Liver (tissue), 9 donors: Measurements from ENCODE around the gene ST3GAL5. TPM values are rescaled to one million over a fixed set of nuclear protein-coding genes. Genes with fewer than 3 reads are reported as not detected.

ENCODE experiments used
- DNase-seq: peaks from one replicate; pipeline ENCODE4 v3.0.0-alpha.2; 2017; ENCODE audit warnings: low spot score
- H3K27ac ChIP-seq, 2 donors: one replicate each; pipeline ENCODE4 v1.7.0; 2013; ENCODE audit warnings: inconsistent platforms in 2 of 2, low read length in 2 of 2, control low read depth in 1 of 2, low read depth in 1 of 2, mild to moderate bottlenecking in 1 of 2
- H3K27me3 ChIP-seq, 4 donors: one replicate each; pipeline versions ENCODE4 v1.6.1 to v1.7.0; 2013; ENCODE audit warnings: low read length in 3 of 4, inconsistent platforms in 1 of 4, mild to moderate bottlenecking in 1 of 4, moderate library complexity in 1 of 4; ENCODE audit not compliant: control insufficient read depth in 4 of 4, insufficient read depth in 4 of 4
- H3K36me3 ChIP-seq, 4 donors: one replicate each; pipeline versions ENCODE4 v1.6.1 to v1.7.0; 2013; ENCODE audit warnings: low read length in 3 of 4, mild to moderate bottlenecking in 3 of 4, low read depth in 1 of 4, moderate library complexity in 1 of 4; ENCODE audit not compliant: control insufficient read depth in 4 of 4, insufficient read depth in 3 of 4
- H3K4me1 ChIP-seq, 4 donors: one replicate each; pipeline versions ENCODE4 v1.6.1 to v1.7.0; 2013; ENCODE audit warnings: low read length in 3 of 4, mild to moderate bottlenecking in 3 of 4, moderate library complexity in 1 of 4; ENCODE audit not compliant: control insufficient read depth in 4 of 4, insufficient read depth in 4 of 4
- H3K4me3 ChIP-seq, 3 donors: one replicate each; pipeline versions ENCODE4 v1.6.1 to v1.7.0; 2013; ENCODE audit warnings: low read length in 3 of 3, control low read depth in 1 of 3, low read depth in 1 of 3, mild to moderate bottlenecking in 1 of 3
- H3K9ac ChIP-seq, 2 donors: one replicate each; pipeline ENCODE4 v1.7.0; 2013; ENCODE audit warnings: low read length in 2 of 2, mild to moderate bottlenecking in 2 of 2, moderate library complexity in 2 of 2, control low read depth in 1 of 2, low read depth in 1 of 2
- H3K9me3 ChIP-seq, 4 donors: one replicate each; pipeline versions ENCODE4 v1.6.1 to v1.7.0; 2013; ENCODE audit warnings: low read length in 3 of 4; ENCODE audit not compliant: control insufficient read depth in 4 of 4
- ATF3 ChIP-seq: IDR thresholded peaks from 2 replicates; pipeline ENCODE4 v1.6.1; 2016; ENCODE audit warnings: antibody characterized with exemption
- CTCF ChIP-seq: fragments of 150-350 bp; IDR thresholded peaks from 2 replicates; pipeline ENCODE4 v1.5.1; 2017; ENCODE audit warnings: improper control_type of control experiment, low read depth, low read length; ENCODE audit not compliant: missing input control
- EGR1 ChIP-seq, 2 donors: IDR thresholded peaks; 2 replicates each; pipeline ENCODE4 v1.6.1; 2016 to 2018; ENCODE audit warnings: antibody characterized with exemption in 2 of 2, low read depth in 2 of 2
- FOXA1 ChIP-seq: IDR thresholded peaks from 2 replicates; pipeline ENCODE4 v1.6.1; 2016; ENCODE audit warnings: antibody characterized with exemption
- FOXA2 ChIP-seq: IDR thresholded peaks from 2 replicates; pipeline ENCODE4 v1.6.1; 2016; ENCODE audit warnings: antibody characterized with exemption
- GABPA ChIP-seq, 2 donors: IDR thresholded peaks in 1 of 2; conservative IDR thresholded peaks in 1 of 2; 2 replicates each; pipeline ENCODE4 v1.6.1; 2016; ENCODE audit warnings: antibody characterized with exemption in 2 of 2, mild to moderate bottlenecking in 1 of 2, moderate library complexity in 1 of 2
- HNF4A ChIP-seq, 2 donors: conservative IDR thresholded peaks; 2 replicates each; pipeline ENCODE4 v1.6.1; 2016; ENCODE audit warnings: antibody characterized with exemption in 2 of 2, mild to moderate bottlenecking in 2 of 2
- HNF4G ChIP-seq: IDR thresholded peaks from 2 replicates; pipeline ENCODE4 v1.6.1; 2016; ENCODE audit warnings: antibody characterized with exemption
- JUND ChIP-seq, 2 donors: IDR thresholded peaks; 2 replicates each; pipeline ENCODE4 v1.6.1; 2016; ENCODE audit warnings: antibody characterized with exemption in 2 of 2
- MAX ChIP-seq: IDR thresholded peaks from 2 replicates; pipeline ENCODE4 v1.6.1; 2016; ENCODE audit warnings: antibody characterized with exemption
- NR2F2 ChIP-seq: IDR thresholded peaks from 2 replicates; pipeline ENCODE4 v1.6.1; 2016; ENCODE audit warnings: antibody characterized with exemption
- RAD21 ChIP-seq, 2 donors: IDR thresholded peaks; 2 replicates each; pipeline ENCODE4 v1.6.1; 2016; ENCODE audit warnings: antibody characterized with exemption in 2 of 2, mild to moderate bottlenecking in 2 of 2
- RXRA ChIP-seq, 2 donors: IDR thresholded peaks; 2 replicates each; pipeline ENCODE4 v1.6.1; 2017 to 2018; ENCODE audit warnings: antibody characterized with exemption in 2 of 2, mild to moderate bottlenecking in 1 of 2
- SP1 ChIP-seq: IDR thresholded peaks from 2 replicates; pipeline ENCODE4 v1.6.1; 2018; ENCODE audit warnings: antibody characterized with exemption, mild to moderate bottlenecking
- TAF1 ChIP-seq: conservative IDR thresholded peaks from 2 replicates; pipeline ENCODE4 v1.6.1; 2016; ENCODE audit warnings: antibody characterized with exemption, mild to moderate bottlenecking
- YY1 ChIP-seq: IDR thresholded peaks from 2 replicates; pipeline ENCODE4 v1.6.1; 2016; ENCODE audit warnings: antibody characterized with exemption, mild to moderate bottlenecking
- ZBTB33 ChIP-seq: IDR thresholded peaks from 2 replicates; pipeline ENCODE4 v1.6.1; 2016; ENCODE audit warnings: antibody characterized with exemption
- WGBS: extraction: QIAGEN DNeasy Blood & Tissue Kit; methylation state at CpG from one replicate; pipeline ENCODE4 v1.1.7; 2013; 5-methylcytosine and 5-hydroxymethylcytosine counted together
- polyA plus RNA-seq, 2 donors: library from polyadenylated mRNA; stranded (reverse) in 1 of 2; unstranded in 1 of 2; fragments of 200-250 nt in 1 of 2; fragments of >200 nt in 1 of 2; fragmentation: Nextera tagmentation in 1 of 2; extraction: Ambion mirVana in 1 of 2; gene quantifications; one replicate each; pipeline versions ENCODE4 v1.2.1 to v1.2.3, GENCODE V29; 2013 to 2015
- total RNA-seq, 2 donors: library from RNA; depleted of rRNA; stranded (reverse); fragments of >200 nt; gene quantifications; one replicate each; pipeline ENCODE4 v1.2.3, GENCODE V29; 2014
- donor health status: healthy.
- donor health status: healthy.
- donor health status: healthy.
- donor health status: healthy.
- donor health status: healthy.

ST3GAL5 gene
- total and polyA plus RNA-seq, 4 donors: 4.5 to 17.0 (median 9.0) TPM

- H3K27ac ChIP-seq: no peak overlapping the region
- H3K27me3 ChIP-seq: no peaks in the 10 kb centered on the region
- no peaks in the 10 kb centered on the region for H3K9me3 ChIP-seq
- peaks cover 0 to 15% (median 14%) of the 10 kb centered on the region in 4 donors for H3K36me3 ChIP-seq
- peaks cover 0 to 3% (median 0%) of the 10 kb centered on the region in 4 donors for H3K4me1 ChIP-seq
- DNase-seq: no peak
- no peak overlapping the region for H3K4me3 ChIP-seq
- H3K9ac ChIP-seq: no peak overlapping the region
- WGBS: 55% methylated on average over 1 of the region's 1 CpG
- no peak for TF ChIP-seq FOXA2
- TF ChIP-seq MAX: peak; percentile 35
- peak; percentile 37 for TF ChIP-seq YY1
Observed at GRCh38 chr2:85861180-85861579, 27.6 kb downstream of the ST3GAL5 start.

- H3K9me3 ChIP-seq: no peaks in the 10 kb centered on the region
- H3K27ac ChIP-seq: no peak overlapping the region
- 84% methylated on average over 3 of the region's 3 CpGs for WGBS
- H3K4me1 ChIP-seq: no peaks in the 10 kb centered on the region
- no peak overlapping the region for H3K4me3 ChIP-seq
- peaks cover 0 to 15% (median 15%) of the 10 kb centered on the region in 4 donors for H3K36me3 ChIP-seq
- TF ChIP-seq ZBTB33 (no peak), SP1 (no peak), TAF1 (no peak), NR2F2 (no peak), MAX (no peak), GABPA (IDR thresholded peaks at IDR 0.05 in 1 of 2, conservative IDR thresholded peaks at IDR 0.05 in 1 of 2) (no peak), FOXA1 (no peak), CTCF (no peak), RAD21 (IDR thresholded peaks at IDR 0.05) (no peak), JUND (IDR thresholded peaks at IDR 0.05) (no peak), HNF4A (conservative IDR thresholded peaks at IDR 0.05) (no peak), HNF4G (no peak), YY1 (no peak), ATF3 (no peak), FOXA2 (no peak)
- no peaks in the 10 kb centered on the region for H3K27me3 ChIP-seq
- no peak overlapping the region for H3K9ac ChIP-seq
- DNase-seq: no peak
Observed at GRCh38 chr2:85858841-85859240, 29.9 kb downstream of the ST3GAL5 start.

- 96% methylated on average over 4 of the region's 4 CpGs for WGBS
- Histone ChIP-seq H3K27ac (no peak overlapping the region), H3K4me1 (no peaks in the 10 kb centered on the region), H3K4me3 (no peak overlapping the region), H3K36me3 (peaks cover 0 to 20% (median 15%) of the 10 kb centered on the region in 4 donors), H3K9me3 (no peaks in the 10 kb centered on the region), H3K27me3 (no peaks in the 10 kb centered on the region), H3K9ac (no peak overlapping the region)
- no peak for DNase-seq
- no peak for TF ChIP-seq YY1
- no peak for TF ChIP-seq FOXA1
- no peak for TF ChIP-seq RAD21 (IDR thresholded peaks at IDR 0.05)
- TF ChIP-seq ATF3: no peak
- no peak for TF ChIP-seq HNF4G
- no peak for TF ChIP-seq HNF4A (conservative IDR thresholded peaks at IDR 0.05)
- no peak for TF ChIP-seq SP1
- TF ChIP-seq RXRA (IDR thresholded peaks at IDR 0.05): no peak
- no peak for TF ChIP-seq EGR1 (IDR thresholded peaks at IDR 0.05; ENCODE audit: low read depth in 2 of 2)
Observed at GRCh38 chr2:85854897-85855296, 33.9 kb downstream of the ST3GAL5 start.
